Measurements from ENCODE around the gene NUMA1. TPM values are rescaled to one million over a fixed set of nuclear protein-coding genes. Genes with fewer than 3 reads are reported as not detected.

The NUMA1 gene
- total RNA-seq, 1 experiment from 2014 or later = 145 TPM

DNA sequence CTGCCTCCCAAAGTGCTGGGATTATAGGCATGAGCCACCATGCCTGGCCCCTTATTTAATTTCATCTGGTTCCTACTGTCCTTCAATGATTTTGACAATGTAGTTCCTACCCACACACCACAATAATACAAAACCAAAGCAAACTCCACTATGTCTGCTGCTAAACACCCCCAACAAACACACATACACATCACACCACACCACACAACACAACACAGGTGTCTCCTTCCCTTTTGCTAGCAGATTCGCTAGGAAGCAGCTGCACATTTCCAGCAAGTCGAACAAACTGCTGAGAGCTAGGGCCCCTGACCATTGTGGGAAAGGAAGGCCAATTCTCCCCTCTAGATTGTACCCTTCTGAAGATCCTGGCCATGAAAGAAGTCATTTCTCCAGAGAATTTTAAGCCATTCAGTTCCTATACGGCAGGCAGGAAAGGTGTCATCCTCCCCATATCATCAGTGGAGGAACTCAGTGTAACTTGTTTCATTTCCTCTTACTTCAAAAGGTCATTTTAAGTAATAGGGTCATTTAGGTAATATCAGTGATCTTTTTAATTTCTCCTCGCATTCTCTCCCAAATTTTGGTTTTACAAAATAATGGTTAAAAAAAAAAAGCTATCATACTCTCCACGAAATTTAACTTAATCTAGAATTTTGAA is 18.5 kb downstream of the NUMA1 start:
- no peak for ATAC-seq
- CTCF ChIA-PET = interaction anchor here (0.9 kb wide), 1 partner anchor 83 kb away, joined by 3 read pairs; no protein-coding TSS in a partner anchor
- DNase-seq (ENCODE audit: low read depth, low spot score) = no peak
- Histone ChIP-seq H3K36me3 (ENCODE audit: control insufficient read depth, insufficient read depth, low read length) (peaks cover 2% of the 10 kb centered on the region; the same call in 1 of the 2 replicates), H3K27me3 (ENCODE audit: control insufficient read depth, insufficient read depth, low read length) (no peaks in the 10 kb centered on the region), H3K4me3 (ENCODE audit: low read depth in 2 of 2, low read length in 2 of 2) (no peak overlapping the region), H3K9me3 (ENCODE audit: control insufficient read depth, insufficient read depth, low read depth, low read length) (no peaks in the 10 kb centered on the region), H3K4me1 (ENCODE audit: control insufficient read depth, insufficient read depth, low read length) (no peaks in the 10 kb centered on the region), H3K27ac (ENCODE audit: low read length) (no peak overlapping the region)
- TF ChIP-seq, protein P1, sequence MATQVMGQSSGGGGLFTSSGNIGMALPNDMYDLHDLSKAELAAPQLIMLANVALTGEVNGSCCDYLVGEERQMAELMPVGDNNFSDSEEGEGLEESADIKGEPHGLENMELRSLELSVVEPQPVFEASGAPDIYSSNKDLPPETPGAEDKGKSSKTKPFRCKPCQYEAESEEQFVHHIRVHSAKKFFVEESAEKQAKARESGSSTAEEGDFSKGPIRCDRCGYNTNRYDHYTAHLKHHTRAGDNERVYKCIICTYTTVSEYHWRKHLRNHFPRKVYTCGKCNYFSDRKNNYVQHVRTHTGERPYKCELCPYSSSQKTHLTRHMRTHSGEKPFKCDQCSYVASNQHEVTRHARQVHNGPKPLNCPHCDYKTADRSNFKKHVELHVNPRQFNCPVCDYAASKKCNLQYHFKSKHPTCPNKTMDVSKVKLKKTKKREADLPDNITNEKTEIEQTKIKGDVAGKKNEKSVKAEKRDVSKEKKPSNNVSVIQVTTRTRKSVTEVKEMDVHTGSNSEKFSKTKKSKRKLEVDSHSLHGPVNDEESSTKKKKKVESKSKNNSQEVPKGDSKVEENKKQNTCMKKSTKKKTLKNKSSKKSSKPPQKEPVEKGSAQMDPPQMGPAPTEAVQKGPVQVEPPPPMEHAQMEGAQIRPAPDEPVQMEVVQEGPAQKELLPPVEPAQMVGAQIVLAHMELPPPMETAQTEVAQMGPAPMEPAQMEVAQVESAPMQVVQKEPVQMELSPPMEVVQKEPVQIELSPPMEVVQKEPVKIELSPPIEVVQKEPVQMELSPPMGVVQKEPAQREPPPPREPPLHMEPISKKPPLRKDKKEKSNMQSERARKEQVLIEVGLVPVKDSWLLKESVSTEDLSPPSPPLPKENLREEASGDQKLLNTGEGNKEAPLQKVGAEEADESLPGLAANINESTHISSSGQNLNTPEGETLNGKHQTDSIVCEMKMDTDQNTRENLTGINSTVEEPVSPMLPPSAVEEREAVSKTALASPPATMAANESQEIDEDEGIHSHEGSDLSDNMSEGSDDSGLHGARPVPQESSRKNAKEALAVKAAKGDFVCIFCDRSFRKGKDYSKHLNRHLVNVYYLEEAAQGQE (IDR thresholded peaks at IDR 0.05; ENCODE audit: insufficient read depth in 1 of 2, low read depth in 2 of 2, low read length in 1 of 2) = no peak
- TF ChIP-seq SIN3A (IDR thresholded peaks at IDR 0.05; ENCODE audit: borderline replicate concordance, insufficient read depth, low read depth, low read length) (no peak), TCF7L2 (IDR thresholded peaks at IDR 0.05; ENCODE audit: low read depth, low read length) (no peak), POLR2AphosphoS5 (IDR thresholded peaks at IDR 0.05; ENCODE audit: low read depth, low read length) (no peak)
- TF ChIP-seq, protein P2, sequence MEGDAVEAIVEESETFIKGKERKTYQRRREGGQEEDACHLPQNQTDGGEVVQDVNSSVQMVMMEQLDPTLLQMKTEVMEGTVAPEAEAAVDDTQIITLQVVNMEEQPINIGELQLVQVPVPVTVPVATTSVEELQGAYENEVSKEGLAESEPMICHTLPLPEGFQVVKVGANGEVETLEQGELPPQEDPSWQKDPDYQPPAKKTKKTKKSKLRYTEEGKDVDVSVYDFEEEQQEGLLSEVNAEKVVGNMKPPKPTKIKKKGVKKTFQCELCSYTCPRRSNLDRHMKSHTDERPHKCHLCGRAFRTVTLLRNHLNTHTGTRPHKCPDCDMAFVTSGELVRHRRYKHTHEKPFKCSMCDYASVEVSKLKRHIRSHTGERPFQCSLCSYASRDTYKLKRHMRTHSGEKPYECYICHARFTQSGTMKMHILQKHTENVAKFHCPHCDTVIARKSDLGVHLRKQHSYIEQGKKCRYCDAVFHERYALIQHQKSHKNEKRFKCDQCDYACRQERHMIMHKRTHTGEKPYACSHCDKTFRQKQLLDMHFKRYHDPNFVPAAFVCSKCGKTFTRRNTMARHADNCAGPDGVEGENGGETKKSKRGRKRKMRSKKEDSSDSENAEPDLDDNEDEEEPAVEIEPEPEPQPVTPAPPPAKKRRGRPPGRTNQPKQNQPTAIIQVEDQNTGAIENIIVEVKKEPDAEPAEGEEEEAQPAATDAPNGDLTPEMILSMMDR (IDR thresholded peaks at IDR 0.05) = no peak
- intact Hi-C loops (cut with micrococcal nuclease; ENCODE audit: unreplicated experiment) = no loop called here
- in situ Hi-C loops (cut with HindIII; ENCODE audit: low pct_unique_long_range_greater_than_20kb, low sequenced_read_pairs) = no loop called here
- no TSS peak for BruUV-seq (replicated peaks)
- POLR2A ChIA-PET = interaction anchor here (0.6 kb wide), 1 partner anchor 8 kb away, joined by 4 read pairs; no protein-coding TSS in a partner anchor

DNA sequence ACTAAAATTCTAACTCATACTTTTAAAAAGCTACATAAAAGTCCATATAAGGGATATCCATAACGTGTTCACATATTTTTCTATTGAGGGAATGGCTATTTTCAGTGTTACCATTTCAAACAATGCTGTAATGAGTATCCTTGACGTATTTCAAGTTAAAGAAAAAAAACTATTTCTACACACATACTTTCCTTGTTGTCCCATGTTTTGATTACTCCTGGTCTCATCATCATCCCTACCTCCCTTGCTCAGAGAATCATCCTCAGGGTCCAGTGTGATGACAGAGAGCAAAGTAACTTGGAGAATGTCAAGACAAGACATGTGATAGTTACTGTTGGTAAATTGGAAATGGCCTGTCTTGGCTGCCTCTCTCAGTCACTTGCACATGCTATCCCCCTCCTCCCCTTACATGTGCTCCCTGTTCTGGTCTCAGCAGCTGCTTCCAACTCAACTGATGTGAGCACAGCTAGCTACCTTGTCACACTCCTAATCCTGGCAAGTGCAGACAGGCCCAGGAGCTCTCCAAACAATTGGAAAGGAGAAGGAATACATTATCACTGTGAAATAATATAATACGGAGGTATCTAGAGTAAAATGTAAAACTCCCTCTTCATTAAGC is 21.8 kb downstream of the NUMA1 start:
- DNase-seq (ENCODE audit: low read depth, low spot score) = no peak
- no TSS peak for BruUV-seq (replicated peaks)
- Histone ChIP-seq H3K36me3 (ENCODE audit: control insufficient read depth, insufficient read depth, low read length) (no peaks in the 10 kb centered on the region), H3K27me3 (ENCODE audit: control insufficient read depth, insufficient read depth, low read length) (no peaks in the 10 kb centered on the region), H3K27ac (ENCODE audit: low read length) (no peak overlapping the region), H3K4me3 (ENCODE audit: low read depth in 2 of 2, low read length in 2 of 2) (no peak overlapping the region), H3K9me3 (ENCODE audit: control insufficient read depth, insufficient read depth, low read depth, low read length) (no peaks in the 10 kb centered on the region), H3K4me1 (ENCODE audit: control insufficient read depth, insufficient read depth, low read length) (no peaks in the 10 kb centered on the region)
- intact Hi-C loops (cut with micrococcal nuclease; ENCODE audit: unreplicated experiment) (no loop called here), in situ Hi-C loops (cut with HindIII; ENCODE audit: low pct_unique_long_range_greater_than_20kb, low sequenced_read_pairs) (no loop called here)
- TF ChIP-seq POLR2AphosphoS5 (IDR thresholded peaks at IDR 0.05; ENCODE audit: low read depth, low read length) = no peak
- no peak for TF ChIP-seq SIN3A (IDR thresholded peaks at IDR 0.05; ENCODE audit: borderline replicate concordance, insufficient read depth, low read depth, low read length)
- no peak for TF ChIP-seq TCF7L2 (IDR thresholded peaks at IDR 0.05; ENCODE audit: low read depth, low read length)
- CTCF ChIA-PET = interaction anchor here (1.0 kb wide), 1 partner anchor 373 kb away, joined by 3 read pairs; no protein-coding TSS in a partner anchor
- POLR2A ChIA-PET = interaction anchor here (0.5 kb wide), 1 partner anchor 14 kb away, joined by 19 read pairs; no protein-coding TSS in a partner anchor
- ATAC-seq = no peak
